ENCODE measurements around the gene THOC6. TPM values are rescaled to one million over a fixed set of nuclear protein-coding genes. Genes with fewer than 3 reads are reported as not detected.
"Not testable (repeated sequence)": the region's sequence is repeated elsewhere in the genome, so short reads cannot be mapped to it uniquely, and the experiment has no call there.

Gene THOC6
- total and polyA plus RNA-seq, 9 of the 15 experiments (the other 6 are each of a cell fraction or from before 2014, with no cell fraction given) = 2.5 to 65.4 (median 42.3) TPM

DNA sequence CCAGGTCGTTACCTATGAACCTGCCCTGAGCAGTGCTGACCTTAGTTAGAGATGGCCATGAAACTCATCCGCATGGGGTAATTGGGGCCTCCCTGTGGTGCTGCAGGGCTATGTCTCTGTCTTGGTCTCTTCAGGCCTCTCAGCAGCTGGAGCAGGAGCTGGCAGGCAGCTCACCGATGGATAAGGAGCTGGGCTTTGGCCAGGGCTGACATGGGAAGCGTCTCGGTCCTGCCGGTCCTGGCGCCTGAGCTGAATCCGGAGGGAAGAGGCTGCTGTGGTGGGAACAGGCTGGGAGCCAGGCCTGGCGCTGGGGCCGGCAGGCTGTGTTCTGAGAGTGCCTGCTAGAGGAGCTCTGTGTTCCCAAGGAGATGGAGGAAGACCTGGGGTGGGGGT lies 51.7 kb downstream of the THOC6 start:
- no peaks in the 10 kb centered on the region for H3K9me3 ChIP-seq (replicated peaks; ENCODE audit: control insufficient read depth, insufficient read depth, low read depth, low read length)
- H3K79me2 ChIP-seq (ENCODE audit: control insufficient read depth, insufficient read depth, low read length) = no peaks in the 10 kb centered on the region
- peaks cover 6 to 15% of the 10 kb centered on the region in 2 experiments; a peak in 4 of 5 replicates for H3K4me1 ChIP-seq (replicated peaks in 1 of 2; ENCODE audit: control insufficient read depth in 2 of 2, insufficient read depth in 2 of 2, low read length in 2 of 2)
- FAIRE-seq = no peak
- in situ Hi-C loops (cut with MboI) = no loop called here
- peaks cover 9 to 18% of the 10 kb centered on the region in 2 experiments for H3K27me3 ChIP-seq (ENCODE audit: control insufficient read depth in 2 of 2, insufficient read depth in 2 of 2, low read length in 2 of 2)
- ChIA-PET CTCF (ENCODE audit: low intra/inter-chr PET ratio) (no interaction called here), POLR2A (interaction anchor here (1.1 to 1.3 kb wide), 2 partner anchors 12 to 55 kb away, joined by 4 to 5 read pairs; partner anchors contain the start of gene TNFRSF12A)
- no peak overlapping the region for H2AFZ ChIP-seq (ENCODE audit: low read depth, low read length)
- WGBS (ENCODE audit: insufficient coverage, low coverage, missing lambda C conversion rate) = 14% methylated on average over 10 of the region's 10 CpGs
- DNase-seq (ENCODE audit: extremely low read depth in 1 of 4, low spot score in 3 of 4) = peak in 1 of 4 experiments; percentile 4
- intact Hi-C loops (cut with micrococcal nuclease) = no loop called here
- H3K4me2 ChIP-seq (ENCODE audit: insufficient read depth, low read length) = no peak overlapping the region
- H3K4me3 ChIP-seq = no peak overlapping the region
- no peaks in the 10 kb centered on the region for H3K36me3 ChIP-seq (ENCODE audit: control insufficient read depth, insufficient read depth, low read length)
- no TSS peak for BruUV-seq (replicated peaks)
- no peak overlapping the region for H3K27ac ChIP-seq (ENCODE audit: extremely low read depth, low read depth, low read length)
- no peaks in the 10 kb centered on the region for H3K9me1 ChIP-seq (ENCODE audit: control insufficient read depth, insufficient read depth, low read length)
- H4K20me1 ChIP-seq (replicated peaks; ENCODE audit: control insufficient read depth, insufficient read depth, low read length) = no peaks in the 10 kb centered on the region
- 0 out of 3 replicates have a peak, but pooled peaks have one; percentile 19 for ATAC-seq
- TF ChIP-seq, protein P1, sequence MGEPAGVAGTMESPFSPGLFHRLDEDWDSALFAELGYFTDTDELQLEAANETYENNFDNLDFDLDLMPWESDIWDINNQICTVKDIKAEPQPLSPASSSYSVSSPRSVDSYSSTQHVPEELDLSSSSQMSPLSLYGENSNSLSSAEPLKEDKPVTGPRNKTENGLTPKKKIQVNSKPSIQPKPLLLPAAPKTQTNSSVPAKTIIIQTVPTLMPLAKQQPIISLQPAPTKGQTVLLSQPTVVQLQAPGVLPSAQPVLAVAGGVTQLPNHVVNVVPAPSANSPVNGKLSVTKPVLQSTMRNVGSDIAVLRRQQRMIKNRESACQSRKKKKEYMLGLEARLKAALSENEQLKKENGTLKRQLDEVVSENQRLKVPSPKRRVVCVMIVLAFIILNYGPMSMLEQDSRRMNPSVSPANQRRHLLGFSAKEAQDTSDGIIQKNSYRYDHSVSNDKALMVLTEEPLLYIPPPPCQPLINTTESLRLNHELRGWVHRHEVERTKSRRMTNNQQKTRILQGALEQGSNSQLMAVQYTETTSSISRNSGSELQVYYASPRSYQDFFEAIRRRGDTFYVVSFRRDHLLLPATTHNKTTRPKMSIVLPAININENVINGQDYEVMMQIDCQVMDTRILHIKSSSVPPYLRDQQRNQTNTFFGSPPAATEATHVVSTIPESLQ (CRISPR knock-in tag; IDR thresholded peaks at IDR 0.05) = no peak
- TF ChIP-seq EZH2 (IDR thresholded peaks at IDR 0.05; ENCODE audit: borderline replicate concordance, low read depth, low read length) = no peak
- TF ChIP-seq RFX7 (CRISPR knock-in tag; IDR thresholded peaks at IDR 0.05) = no peak
- no peak overlapping the region for H3K9ac ChIP-seq (ENCODE audit: insufficient read depth in 1 of 2, low read depth in 2 of 2, low read length in 2 of 2)

DNA sequence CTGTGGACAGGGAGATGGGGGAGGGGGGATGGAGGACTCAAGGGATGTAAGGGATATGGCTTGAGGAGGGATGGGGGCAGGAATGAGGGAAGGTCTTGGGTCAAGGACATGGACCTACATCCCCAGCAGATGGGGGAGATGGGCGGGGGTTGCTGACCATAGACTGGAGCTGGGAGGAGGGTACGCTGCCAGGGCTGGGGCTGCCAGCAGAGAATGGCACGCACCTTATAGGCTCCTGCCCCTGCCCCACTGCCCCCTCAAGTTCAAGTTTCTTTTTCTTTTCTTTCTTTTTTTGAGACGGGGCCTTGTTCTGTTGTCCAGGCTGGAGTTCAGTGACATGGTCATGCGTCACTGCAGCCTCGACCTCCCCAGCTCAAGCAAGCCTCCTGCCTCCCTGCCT lies 52.1 kb downstream of the THOC6 start:
- H3K27ac ChIP-seq (ENCODE audit: extremely low read depth, low read depth, low read length); H3K4me3 ChIP-seq; H3K9me3 ChIP-seq (replicated peaks; ENCODE audit: control insufficient read depth, insufficient read depth, low read depth, low read length); BruUV-seq (replicated peaks); H3K79me2 ChIP-seq (ENCODE audit: control insufficient read depth, insufficient read depth, low read length); H2AFZ ChIP-seq (ENCODE audit: low read depth, low read length); H3K9me1 ChIP-seq (ENCODE audit: control insufficient read depth, insufficient read depth, low read length); H3K4me2 ChIP-seq (ENCODE audit: insufficient read depth, low read length); CTCF ChIA-PET (ENCODE audit: low intra/inter-chr PET ratio); FAIRE-seq; H3K9ac ChIP-seq (ENCODE audit: insufficient read depth in 1 of 2, low read depth in 2 of 2, low read length in 2 of 2); ATAC-seq; H3K36me3 ChIP-seq (ENCODE audit: control insufficient read depth, insufficient read depth, low read length); in situ Hi-C loops (cut with MboI); H4K20me1 ChIP-seq (replicated peaks; ENCODE audit: control insufficient read depth, insufficient read depth, low read length); DNase-seq (ENCODE audit: extremely low read depth in 1 of 4, low spot score in 3 of 4); intact Hi-C loops (cut with micrococcal nuclease): not testable (repeated sequence)
- POLR2A ChIA-PET = interaction anchor here (0.8 to 1.3 kb wide), 2 partner anchors 12 to 16 kb away, joined by 3 to 5 read pairs; no protein-coding TSS in a partner anchor
- WGBS (ENCODE audit: insufficient coverage, low coverage, missing lambda C conversion rate) = 45% methylated on average over 6 of the region's 6 CpGs
- peaks cover 9 to 18% of the 10 kb centered on the region in 2 experiments for H3K27me3 ChIP-seq (ENCODE audit: control insufficient read depth in 2 of 2, insufficient read depth in 2 of 2, low read length in 2 of 2)
- peaks cover 6 to 11% of the 10 kb centered on the region in 2 experiments; a peak in 4 of 5 replicates for H3K4me1 ChIP-seq (replicated peaks in 1 of 2; ENCODE audit: control insufficient read depth in 2 of 2, insufficient read depth in 2 of 2, low read length in 2 of 2)

Measured in K562 (cell line).